ENCODE data around the gene RANGRF.

DNA sequence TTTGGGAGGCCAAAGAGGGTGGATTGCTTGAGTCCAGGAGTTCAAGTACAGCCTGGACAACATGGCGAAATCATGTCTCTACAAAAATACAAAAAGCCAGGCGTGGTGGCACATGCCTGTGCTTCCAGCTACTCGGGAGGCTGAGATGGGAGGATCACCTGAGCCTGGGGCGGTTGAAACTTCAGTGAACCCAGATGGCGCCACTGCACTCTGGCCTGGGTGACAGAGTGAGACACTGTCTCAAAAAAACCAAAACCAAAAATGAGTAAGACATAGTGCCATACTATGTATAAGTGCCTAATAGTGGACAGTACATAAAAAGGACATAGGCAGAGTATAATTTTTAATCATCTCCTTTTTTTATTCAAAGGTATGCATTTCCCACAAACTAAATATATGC is 44.6 kb upstream of the RANGRF start:
- no peak for TF ChIP-seq CTCF (IDR thresholded peaks at IDR 0.05)
- TF ChIP-seq EZH2 (IDR thresholded peaks at IDR 0.05), result no peak
- TF ChIP-seq EZH2phosphoT487 (IDR thresholded peaks at IDR 0.05), result no peak

Measured in neural progenitor cell (in vitro differentiated cells).